ENCODE data around the gene SESN3. TPM values are rescaled to one million over a fixed set of nuclear protein-coding genes. Genes with fewer than 3 reads are reported as not detected.
"Not testable (repeated sequence)": the region's sequence is repeated elsewhere in the genome, so short reads cannot be mapped to it uniquely, and the experiment has no call there.

Gene SESN3
- total and polyA plus RNA-seq, 8 donors, result 1.6 to 26.8 (median 5.7) TPM

GRCh38 chr11:95140397-95141033 is 90.5 kb downstream of the SESN3 start:
- intact Hi-C loops (cut with DNase I), result loop anchor here in 1 of 3 donors (10.0 kb wide), 1 partner anchor 56 kb away; the partner anchor contains the start of gene ENDOD1
- ATAC-seq, result peak in 1 of 4 donors; percentile 27
- no peak for TF ChIP-seq CTCF (IDR thresholded peaks at IDR 0.05)
- Histone ChIP-seq H3K4me1 (peaks cover 0 to 4% (median 0%) of the 10 kb centered on the region in 3 donors), H3K27ac (no peak overlapping the region), H3K4me3 (no peak overlapping the region), H3K27me3 (no peaks in the 10 kb centered on the region), H3K9me3 (no peaks in the 10 kb centered on the region), H3K36me3 (no peaks in the 10 kb centered on the region)
- FAIRE-seq, result no peak
- WGBS, 2 donors, result 52 to 69% methylated on average over 4 of the region's 4 CpGs
- no peak for DNase-seq

- no peak overlapping the region for H3K27ac ChIP-seq
- no peak overlapping the region for H3K4me3 ChIP-seq
- intact Hi-C loops (cut with DNase I), result no loop called here
- 9 to 11% methylated on average over 2 of the region's 2 CpGs for WGBS, 2 donors
- FAIRE-seq (no peak), ATAC-seq (peak in 3 of 4 donors; percentile 48 to 50 (median 50)), DNase-seq (no peak)
- H3K9me3 ChIP-seq, result no peaks in the 10 kb centered on the region
- H3K36me3 ChIP-seq, result no peaks in the 10 kb centered on the region
- no peaks in the 10 kb centered on the region for H3K27me3 ChIP-seq
- H3K4me1 ChIP-seq, result peaks cover 0 to 7% (median 7%) of the 10 kb centered on the region in 3 donors
- TF ChIP-seq CTCF (IDR thresholded peaks at IDR 0.05), result no peak
These were observed 92.6 kb downstream of the SESN3 start for GRCh38 chr11:95138448-95138847.

- no peaks in the 10 kb centered on the region for H3K27me3 ChIP-seq
- no peak overlapping the region for H3K4me3 ChIP-seq
- peaks cover 0 to 7% (median 7%) of the 10 kb centered on the region in 3 donors for H3K4me1 ChIP-seq
- H3K9me3 ChIP-seq, result no peaks in the 10 kb centered on the region
- TF ChIP-seq CTCF (IDR thresholded peaks at IDR 0.05), result no peak
- no peak for FAIRE-seq
- DNase-seq, result no peak
- intact Hi-C loops (cut with DNase I), result no loop called here
- H3K27ac ChIP-seq, result no peak overlapping the region
- no peaks in the 10 kb centered on the region for H3K36me3 ChIP-seq
- no peak for ATAC-seq
These were observed 93.7 kb downstream of the SESN3 start for GRCh38 chr11:95137299-95137698.

- H3K36me3 ChIP-seq; DNase-seq; ATAC-seq; H3K4me1 ChIP-seq; FAIRE-seq; H3K4me3 ChIP-seq; intact Hi-C loops (cut with DNase I); H3K27ac ChIP-seq; H3K9me3 ChIP-seq; H3K27me3 ChIP-seq: not testable (repeated sequence)
- 91 to 96% methylated on average over 4 of the region's 4 CpGs for WGBS, 2 donors
These were observed 94.3 kb downstream of the SESN3 start for GRCh38 chr11:95136747-95137146.

GRCh38 chr11:95135880-95136279 is 95.1 kb downstream of the SESN3 start:
- Histone ChIP-seq H3K27me3 (no peaks in the 10 kb centered on the region), H3K4me1 (peaks cover 0 to 7% (median 7%) of the 10 kb centered on the region in 3 donors), H3K27ac (no peak overlapping the region), H3K9me3 (no peaks in the 10 kb centered on the region), H3K4me3 (no peak overlapping the region), H3K36me3 (no peaks in the 10 kb centered on the region)
- FAIRE-seq, result no peak
- no peak for ATAC-seq
- WGBS, 2 donors, result 94 to 95% methylated on average over 2 of the region's 2 CpGs
- intact Hi-C loops (cut with DNase I), result no loop called here
- TF ChIP-seq CTCF (IDR thresholded peaks at IDR 0.05), result no peak
- no peak for DNase-seq
